ENCODE data around the gene FLRT1.
"Not testable (repeated sequence)": the region's sequence is repeated elsewhere in the genome, so short reads cannot be mapped to it uniquely, and the experiment has no call there.

The FLRT1 gene

DNA sequence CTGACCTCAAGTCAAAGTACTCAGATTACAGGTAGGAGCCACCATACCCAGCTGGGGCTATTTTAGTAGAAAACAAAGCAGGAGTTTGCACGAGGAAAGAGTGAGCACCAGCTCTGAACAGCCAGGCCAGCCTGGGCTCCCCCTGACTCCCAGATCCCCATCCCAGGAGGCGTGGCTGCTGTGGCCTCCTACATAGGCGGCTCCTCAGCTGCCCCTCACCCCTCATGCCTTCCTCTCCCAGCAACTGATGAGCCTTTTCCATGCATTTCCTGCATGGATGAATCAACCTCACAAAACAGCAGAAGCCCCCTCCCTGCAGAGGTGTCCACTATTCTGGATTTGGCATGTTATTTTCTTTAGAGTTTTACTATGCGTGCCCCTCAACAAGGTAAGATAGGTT, 10.5 kb upstream of the FLRT1 start:
- DNase-seq (ENCODE audit: low spot score) = no peak

DNA sequence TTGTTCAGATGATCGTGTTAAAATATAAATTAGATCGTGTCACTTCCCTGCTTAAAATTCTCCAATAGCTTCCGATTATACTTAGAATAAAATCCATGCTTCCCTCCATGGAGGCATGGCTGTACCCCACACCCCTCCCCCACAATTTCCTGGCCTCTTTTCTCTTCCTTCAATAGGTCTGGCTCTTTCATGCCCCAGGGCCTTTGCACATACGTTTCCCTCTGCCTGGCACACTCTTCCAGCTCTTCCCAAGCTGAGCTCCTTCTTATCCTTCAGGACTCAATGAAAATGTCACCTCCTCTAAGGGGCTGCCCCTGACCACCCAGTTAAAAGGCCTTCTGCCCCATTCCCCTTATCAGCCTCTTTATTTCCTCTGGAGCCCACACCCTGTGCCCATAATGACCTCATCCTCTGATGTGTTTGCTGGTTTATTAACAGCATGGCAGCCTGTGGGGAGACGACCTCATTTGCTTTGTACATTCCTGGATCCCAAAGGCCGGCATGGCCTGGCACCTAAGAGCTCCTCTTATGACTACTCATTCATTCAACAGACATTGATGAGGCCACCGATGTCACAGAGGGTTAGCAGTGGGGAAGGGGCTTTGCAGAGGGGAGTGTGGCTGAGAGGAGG, 9.0 kb upstream of the FLRT1 start:
- DNase-seq (ENCODE audit: low spot score) = no peak

DNA sequence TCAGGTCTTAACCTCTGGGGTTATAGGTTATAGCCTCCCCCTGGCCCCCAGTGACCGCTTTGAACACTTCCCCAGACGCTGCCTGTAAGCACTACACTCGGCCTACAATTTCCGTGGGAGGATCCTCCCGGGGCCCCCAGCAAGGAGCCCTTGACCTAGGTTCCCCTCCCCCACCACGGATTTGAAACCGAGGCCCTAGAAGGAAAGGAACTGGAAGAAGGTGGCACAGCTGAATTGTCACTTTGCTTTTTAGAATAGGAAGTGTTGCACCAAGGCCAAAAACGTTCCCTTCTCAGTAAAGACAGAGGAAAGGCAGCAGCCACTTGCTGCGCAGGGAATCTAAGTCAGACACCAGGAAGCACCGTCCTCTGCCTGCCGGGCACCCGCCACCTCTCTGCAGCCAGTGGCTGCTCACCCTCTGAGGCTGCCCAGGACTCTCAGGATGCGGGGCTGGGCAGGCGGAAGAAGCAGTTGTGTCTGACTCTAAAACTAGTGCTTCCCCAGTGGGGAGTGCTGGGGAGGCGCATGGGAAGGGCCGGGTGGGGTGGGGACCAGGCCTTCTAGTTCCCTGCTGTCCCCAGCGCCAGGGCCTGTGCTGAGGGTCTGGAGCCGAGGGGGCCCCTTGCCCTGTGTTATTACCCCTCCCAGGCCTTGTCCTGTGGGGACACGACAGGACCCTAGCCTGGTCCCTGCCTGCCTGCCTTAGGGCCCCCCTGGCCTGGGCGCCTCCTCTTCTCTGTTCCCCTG, 7.9 kb upstream of the FLRT1 start:
- no peak for DNase-seq (ENCODE audit: low spot score)

DNA sequence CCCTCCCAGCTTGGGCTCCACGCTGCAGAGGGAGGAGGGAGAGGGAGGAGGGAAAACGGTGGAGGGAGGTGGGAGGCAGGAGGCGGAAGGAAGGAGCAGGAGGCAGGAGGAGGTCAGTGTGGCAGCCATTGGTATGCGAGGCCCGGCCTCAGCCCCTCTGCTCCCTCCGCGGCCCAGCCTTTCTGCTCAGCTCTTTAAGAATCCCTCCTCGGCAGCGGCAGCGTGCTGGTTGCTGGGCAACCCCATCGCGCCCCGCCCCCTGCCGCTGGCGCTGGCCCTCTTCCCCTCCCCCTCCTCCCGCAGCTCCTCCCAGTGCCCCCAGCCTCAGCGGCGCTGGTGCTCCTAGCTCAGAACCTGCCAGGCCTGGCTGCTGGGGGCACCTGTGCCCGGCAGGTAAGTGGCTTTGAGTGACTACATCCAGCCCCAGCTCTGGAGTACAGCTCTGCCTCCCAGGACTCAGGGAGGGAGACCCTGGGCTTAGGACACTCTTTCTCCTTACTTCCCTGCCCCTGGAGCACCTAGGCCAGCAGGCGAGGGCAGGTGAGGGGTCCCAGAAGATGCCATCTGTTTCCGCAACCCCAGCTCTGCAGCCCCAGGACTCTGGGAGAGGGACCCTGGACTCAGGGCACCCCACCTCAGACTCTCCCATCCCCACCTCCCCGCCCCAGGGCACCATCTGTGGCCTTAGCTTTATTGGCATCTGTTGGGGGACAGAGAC, 7.2 kb upstream of the FLRT1 start:
- DNase-seq (ENCODE audit: low spot score) = no peak

DNA sequence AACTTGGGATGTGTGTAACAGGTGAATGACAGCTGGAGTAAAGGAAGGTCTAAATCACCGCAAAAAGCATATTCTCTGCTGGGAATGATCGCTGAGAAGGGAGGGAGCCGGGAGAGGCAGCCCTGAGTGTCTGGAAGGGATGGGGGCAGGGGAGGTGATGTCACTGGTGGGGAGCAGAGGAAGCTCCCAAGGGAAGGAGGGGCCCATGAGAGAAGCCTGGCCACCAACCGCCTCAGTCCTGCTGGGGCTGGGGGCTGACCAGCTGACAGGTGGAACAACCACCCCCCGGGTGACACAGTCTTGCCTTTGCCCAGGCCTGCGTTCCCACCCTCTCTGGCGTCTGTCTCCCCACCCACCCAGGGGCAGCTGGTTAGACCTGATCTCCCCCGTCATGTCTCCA, 6.0 kb upstream of the FLRT1 start:
- DNase-seq (ENCODE audit: low spot score) = no peak

DNA sequence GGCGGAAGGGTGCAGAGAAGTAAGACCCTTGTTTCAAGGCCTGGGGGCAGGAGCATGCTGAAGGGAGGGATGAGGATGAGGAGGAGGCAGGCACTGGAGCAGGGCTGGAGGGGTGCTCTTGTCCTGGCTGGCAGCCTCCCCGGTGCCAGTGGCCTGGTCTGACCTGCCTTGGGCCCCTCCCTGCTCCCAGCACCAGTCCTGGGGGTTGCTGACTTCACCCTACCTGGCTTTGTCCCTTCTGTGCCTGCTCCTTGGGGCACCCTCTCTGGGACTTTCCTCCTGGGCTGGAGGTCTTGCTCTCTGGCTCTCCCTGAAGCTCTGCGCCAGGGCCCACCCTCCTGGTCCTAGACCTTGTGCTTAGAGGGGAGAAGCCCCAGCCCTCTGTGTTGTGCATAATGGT, 4.7 kb upstream of the FLRT1 start:
- DNase-seq (ENCODE audit: low spot score) = no peak

DNA sequence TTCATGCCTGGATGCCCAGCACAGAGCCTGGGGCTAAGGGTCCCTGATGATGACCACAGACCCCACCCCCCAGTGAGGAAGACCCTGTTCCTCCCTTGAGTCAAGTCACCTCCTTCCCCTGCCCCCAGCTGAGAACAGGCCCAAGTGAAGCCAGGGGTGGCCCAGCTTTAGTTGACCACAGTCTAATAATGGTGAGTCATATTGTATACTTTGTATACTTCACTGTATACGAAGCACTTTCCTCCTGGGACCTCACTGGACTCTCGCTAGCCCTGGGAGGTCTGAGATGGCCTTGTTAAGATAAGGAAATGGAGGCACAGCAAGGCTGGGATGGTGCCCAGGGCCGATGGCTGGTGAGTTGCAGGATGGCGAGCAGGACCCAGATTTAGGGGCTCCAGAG, 3.7 kb upstream of the FLRT1 start:
- no peak for DNase-seq (ENCODE audit: low spot score)

DNA sequence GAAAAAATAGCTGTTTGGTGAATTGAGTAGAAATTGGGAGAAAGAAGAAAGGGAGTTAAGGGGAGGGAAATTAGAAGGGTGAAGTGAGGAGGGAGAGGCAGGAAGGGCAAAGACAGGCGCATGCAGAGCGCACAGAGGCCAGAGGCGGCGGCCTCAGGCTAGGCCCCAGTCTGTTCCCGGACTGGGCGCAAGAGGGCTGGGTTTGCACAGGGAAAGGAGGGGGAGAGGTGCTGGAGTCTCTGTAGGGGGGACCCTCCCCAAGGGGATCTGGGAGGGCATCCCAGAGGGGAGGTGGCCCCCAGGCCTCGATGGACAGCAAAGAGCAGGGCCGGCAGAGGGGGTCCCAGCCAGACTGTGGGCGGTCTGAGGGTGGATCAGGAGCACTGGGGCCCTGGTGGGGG, 1.3 kb upstream of the FLRT1 start:
- DNase-seq (ENCODE audit: low spot score) = no peak

DNA sequence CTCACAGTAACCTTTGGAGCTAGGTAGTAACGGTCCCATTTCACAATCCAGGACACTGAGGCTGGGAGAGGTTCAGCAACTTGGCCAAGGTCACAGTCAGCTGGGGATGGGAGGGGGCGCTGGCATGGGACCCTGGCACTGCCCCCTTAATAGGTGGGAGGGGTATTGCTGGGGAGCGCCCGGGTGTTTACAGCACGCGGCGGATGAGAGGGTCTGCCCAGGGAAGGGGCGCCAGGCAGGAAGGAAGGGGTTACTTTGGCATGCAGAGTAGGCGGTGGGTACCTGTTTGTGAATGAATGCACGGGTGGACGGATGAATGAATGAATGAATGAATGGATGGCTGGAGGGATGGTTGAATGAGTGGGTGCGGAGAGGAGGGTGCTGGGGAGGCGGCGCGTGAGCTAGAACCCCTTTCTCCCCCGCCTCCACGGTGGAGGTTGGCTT, 628 bp upstream of the FLRT1 start:
- no peak for DNase-seq (ENCODE audit: low spot score)

DNA sequence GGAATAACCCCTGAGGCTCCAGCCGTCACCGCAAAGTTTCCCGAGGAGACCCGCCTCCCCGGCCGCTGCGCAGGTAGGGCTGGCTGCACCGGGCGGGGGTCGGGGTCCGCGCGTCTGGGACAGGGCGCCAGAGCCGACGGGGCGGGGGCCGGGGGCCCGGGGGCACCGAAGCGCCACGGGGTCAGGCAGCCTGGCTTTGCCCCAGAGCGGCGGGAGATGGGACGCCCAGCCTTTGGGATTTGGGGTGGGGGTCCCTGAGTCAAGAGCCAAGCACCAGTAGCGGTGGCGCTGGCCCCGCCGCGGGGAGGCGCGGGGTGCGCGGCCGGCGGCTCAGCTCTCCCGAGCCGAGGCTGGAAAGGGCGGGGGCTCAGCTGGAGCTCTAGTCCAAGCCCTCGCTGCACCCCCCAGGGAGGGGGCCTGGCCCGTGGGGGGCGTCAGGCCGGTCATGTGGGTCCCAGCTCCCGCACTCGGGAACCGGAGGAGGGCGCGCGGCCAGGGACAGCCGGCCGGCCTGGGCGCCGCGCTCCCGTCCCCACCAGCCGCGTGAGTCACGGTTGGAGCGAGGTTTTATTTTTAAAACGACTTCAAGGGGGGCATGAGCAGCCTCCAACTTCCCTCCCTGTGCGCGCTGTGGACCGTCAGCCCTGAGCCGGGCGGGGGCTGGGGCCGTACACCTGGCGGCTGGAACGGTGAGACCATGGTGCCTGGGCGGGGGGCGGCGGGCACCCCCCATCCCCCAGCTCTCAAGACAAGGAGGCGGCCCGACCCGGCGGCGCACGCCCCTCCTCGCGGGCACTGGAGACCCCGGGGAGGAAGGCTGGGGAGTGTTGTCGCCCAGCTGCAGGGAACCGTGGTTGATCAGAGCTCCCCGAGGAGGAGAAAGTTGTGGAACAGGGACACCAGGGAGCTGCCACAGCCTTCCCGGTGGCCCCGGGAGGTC, 626 bp downstream of the FLRT1 start:
- DNase-seq (ENCODE audit: low spot score) = no peak

DNA sequence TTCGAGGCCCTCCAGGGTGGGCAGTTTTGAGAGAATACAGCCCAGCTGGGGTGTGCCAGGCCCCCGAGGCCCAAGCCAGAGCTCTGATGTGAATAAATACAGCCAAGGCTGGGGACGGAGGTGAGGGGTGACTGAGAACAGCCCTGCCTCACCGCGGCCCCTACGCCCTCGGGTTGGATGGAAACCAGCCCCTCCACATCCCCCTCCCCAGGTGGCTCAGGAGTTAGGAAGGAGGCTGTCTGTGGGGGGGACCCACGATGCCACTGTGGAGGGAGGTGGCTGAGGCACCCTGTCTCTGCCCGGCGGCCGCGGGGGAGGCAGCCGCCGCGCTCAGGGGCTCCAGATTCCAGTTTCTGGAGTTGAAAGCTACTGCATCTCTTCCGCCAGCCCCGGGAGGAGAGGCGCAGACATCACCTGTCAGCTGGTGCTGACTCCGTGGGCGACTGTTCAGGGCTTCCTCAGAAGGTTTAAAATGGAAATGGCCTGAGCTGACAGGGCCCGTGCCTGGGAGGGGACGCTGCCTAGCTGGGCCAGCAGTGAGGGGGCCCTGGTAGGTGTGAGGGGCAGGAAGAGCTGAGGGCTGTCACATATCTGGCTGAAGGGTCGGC, 1.4 kb downstream of the FLRT1 start:
- DNase-seq (ENCODE audit: low spot score) = no peak

DNA sequence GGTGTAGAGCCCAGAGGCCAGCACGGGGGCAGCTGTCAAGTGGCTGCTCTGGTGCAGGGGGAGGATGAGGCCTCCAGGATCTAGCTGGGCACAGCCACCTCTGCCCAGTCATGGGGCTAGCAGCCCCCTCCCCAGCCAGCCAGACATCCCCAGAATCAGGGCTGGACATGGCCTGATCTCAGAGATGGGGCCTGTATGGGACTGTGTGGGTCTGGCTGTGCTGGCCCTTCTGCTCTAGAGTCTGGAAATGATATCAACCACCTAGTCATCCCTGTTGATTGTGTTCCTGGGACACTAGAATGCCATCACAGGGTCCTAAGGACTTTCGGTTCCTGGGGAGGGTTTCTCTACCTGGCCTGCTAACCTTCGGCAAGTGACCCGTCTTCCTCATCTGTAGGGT, 2.8 kb downstream of the FLRT1 start:
- DNase-seq (ENCODE audit: low spot score) = no peak

DNA sequence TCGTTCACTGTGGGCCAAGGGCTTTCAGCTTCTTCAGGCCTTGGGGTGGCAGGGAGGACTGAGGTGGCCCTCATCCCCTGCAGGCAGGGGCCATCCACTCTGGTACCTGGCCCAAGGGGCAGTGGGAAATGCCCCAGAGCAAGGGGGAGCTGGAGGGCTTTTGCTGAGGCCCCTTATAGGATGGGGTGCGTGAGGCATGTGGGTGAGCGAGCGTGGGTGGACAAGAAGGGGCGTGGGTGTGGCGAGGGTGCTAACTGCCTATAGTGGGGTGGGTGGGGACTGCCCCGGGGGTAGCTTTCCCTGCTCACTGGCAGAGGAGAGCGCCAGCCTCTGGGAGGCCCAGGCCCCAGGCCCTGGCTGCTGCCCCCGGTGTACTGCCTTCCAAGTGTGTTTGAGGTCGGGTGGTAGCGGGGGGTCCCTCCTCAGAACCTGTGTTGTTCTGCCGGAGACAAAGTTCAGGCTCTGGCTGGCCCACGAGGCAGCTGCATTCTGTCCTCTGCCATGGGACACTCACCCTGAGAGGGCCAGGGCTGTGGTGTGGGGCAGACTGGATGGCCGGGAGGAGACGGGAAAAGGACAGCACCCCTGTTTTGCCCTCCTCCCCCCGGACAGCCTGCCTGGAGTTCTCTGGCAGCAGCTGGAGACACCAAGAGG, 3.4 kb downstream of the FLRT1 start:
- no peak for DNase-seq (ENCODE audit: low spot score)

DNA sequence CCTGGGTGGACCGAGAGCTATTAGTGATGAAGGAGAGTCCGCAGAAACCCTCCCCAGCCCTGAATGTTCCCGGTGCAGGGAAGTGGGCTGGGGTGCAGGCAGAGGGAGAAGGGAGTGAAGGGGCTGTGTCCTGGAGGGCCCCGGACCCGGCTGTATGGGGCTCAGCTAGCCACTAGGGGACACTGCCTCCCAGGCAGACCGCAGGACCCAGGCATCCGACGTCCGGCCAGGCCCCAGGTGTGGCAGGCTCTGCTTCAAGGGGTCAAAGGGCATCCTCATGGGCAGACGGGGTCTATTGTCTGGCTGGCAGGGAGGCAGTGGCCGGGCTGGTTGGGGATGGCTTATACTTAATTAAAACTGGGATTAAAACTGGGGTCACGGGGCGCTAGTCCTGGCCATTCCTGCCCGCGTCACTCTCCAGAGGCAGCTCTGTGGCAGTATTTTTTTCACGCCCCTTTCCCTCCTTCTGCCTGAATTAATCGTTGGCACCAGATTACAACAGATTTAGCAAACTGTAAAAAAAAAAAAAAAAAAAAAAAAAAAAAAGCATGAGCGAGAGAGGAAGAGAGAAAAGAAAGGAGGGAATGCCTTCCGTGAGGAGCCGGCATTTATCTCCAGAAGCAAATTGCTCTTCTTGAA, 5.1 kb downstream of the FLRT1 start:
- DNase-seq (ENCODE audit: low spot score) = no peak

DNA sequence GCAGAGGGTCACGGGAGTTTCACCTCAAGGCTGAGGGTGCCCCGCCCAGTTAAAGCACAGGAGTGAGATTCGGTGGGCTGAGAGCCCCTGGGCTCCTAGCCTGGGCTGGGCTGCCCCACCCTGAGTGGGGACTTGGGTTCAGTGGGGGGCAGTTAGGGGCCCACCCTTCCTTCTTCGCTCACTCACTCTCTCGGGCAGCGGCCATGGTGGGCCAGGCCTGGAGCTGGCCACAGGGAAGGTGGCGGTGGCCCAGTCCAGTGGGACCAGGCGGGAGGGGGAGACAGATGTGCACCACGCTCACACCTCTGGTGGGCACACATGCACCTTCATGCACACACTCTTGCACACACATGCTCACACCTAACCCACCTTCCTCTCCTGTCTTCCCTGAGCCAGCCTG, 6.1 kb downstream of the FLRT1 start:
- DNase-seq (ENCODE audit: low spot score) = no peak

DNA sequence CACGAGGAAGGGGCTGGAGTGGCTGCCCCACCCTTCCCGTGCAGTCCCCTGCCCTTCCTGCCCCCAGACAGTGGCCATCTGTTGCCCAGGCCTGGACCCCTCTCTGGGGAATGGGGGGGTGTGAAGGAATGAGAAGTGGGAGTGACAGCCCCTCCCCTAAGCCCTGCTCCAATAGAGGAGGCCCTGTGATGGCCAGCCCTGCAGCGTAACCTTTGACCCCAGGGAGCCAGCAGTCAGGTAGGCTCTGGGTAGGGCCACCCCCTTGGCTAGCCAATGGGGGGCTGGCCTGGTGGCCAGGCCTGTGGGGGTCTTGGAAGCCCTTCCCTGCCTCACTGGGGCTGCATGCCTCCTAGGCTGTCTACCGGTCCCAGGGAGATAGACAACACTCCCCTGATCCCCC, 6.6 kb downstream of the FLRT1 start:
- no peak for DNase-seq (ENCODE audit: low spot score)

DNA sequence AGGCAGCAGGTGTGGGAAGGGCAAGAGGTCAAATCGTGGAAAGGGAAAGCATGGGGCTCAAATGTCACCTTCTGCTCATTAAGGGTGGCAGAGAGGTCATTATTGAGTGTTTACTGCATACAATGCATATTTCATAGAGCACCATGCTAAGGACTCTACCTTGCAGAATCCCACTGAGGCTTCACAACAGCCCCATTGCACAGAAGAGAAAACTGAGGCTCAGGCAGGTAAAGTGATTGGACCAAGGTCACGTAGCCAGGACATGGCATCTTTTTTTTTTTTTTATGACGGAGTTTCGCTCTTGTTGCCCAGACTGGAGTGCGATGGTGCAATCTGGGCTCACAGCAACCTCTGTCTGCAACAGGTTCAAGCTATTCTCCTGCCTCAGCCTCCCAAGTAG, 7.8 kb downstream of the FLRT1 start:
- DNase-seq (ENCODE audit: low spot score) = no peak

DNA sequence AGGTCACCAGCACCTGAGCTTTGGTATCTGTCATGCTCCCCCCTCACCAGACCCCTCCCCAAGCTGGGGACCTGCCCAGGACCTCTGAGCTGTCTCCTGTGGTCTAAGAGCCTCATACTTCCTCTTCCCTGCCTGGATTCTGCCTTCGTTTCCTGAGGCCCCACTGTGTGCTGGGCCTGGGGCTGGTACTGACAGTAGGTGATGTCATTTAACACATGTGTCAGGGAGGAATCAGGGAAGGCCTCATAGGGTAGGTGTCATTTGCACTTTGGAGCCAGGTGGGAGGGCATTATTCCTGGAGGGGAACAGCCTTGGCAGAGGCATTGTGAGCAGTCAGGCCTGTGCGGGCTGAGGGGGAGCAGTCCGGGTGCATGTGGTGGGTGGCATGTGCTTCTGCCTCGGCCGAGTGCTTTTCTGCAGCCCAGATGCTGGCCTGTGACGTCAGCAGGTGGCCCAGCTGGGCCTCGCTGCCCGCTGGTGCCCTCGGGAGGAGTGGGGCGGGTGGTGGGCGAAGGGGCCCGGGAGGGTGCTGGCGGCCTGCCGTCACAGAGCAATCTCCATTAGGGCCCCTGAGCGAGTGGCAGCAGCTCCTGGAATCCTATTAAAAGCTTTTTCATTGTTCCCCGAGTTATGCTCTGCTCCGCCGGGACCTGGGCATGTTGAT, 9.1 kb downstream of the FLRT1 start:
- no peak for DNase-seq (ENCODE audit: low spot score)

DNA sequence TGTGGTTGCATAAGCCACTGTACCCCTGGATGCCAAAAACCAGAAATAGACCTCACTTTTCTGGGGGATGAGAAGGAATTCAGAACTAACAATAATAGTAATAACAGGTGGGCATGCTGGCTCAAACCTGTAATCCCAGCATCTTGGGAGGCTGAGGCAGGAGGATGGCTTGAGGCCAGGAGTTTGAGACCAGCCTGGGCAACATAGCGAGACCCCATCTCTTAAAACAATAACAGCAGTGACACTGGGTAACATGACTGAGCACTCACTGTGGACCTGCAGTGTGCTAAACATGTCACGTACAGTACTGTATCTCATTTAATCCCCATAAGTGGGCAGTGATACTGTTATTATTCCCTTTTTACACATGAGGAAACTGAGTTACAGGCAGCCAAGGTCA, 10.0 kb downstream of the FLRT1 start:
- no peak for DNase-seq (ENCODE audit: low spot score)

DNA sequence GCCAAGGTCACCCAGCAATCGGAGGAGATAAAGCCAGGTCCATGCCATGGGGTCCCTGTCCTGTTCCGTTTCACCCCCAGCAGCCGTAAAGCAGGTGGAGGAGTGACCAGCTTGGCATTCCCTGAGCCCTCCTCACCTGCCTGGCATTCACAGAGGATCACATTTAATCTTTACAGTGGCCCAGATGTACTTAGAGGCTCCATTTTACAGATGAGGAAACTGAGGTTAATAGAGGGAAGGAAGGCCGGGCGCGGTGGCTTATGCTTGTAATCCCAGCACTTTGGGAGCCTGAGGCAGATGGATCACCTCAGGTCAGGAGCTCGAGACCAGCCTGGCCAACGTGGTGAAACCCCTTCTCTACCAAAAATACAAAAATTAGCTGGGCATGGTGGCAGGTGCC, 11.6 kb downstream of the FLRT1 start:
- DNase-seq (ENCODE audit: low spot score) = not testable (repeated sequence)

Data from LoVo (cell line).